SH-SY5Y (cell line): ENCODE results near the gene GALC.

Experiments used
- GATA2 ChIP-seq: IDR thresholded peaks from 2 replicates; pipeline ENCODE4 v1.6.1; 2011; ENCODE audit warnings: mild to moderate bottlenecking, low read depth, low read length
- GATA3 ChIP-seq: IDR thresholded peaks from 2 replicates; pipeline ENCODE4 v1.6.1; 2011; ENCODE audit warnings: low read depth, mild to moderate bottlenecking, low read length, moderate library complexity

The GALC gene

GRCh38 chr14:87992718-87993628, at the start of gene GALC:
Gene GALC (minus strand): TSS chr14:87993182. CDS start chr14:87993164, 18 bp downstream.
- TF ChIP-seq GATA3 (no peak), GATA2 (0 out of 2 replicates have a peak, but pooled peaks have one; percentile 6)

- TF ChIP-seq GATA2, result no peak
- no peak for TF ChIP-seq GATA3
These were observed 47.2 kb upstream of the GALC start for GRCh38 chr14:88040146-88040545.

GRCh38 chr14:88039197-88039596, 46.2 kb upstream of the GALC start:
- TF ChIP-seq GATA2 (no peak), GATA3 (no peak)

- TF ChIP-seq GATA2 (no peak), GATA3 (no peak)
These were observed 44.3 kb upstream of the GALC start for GRCh38 chr14:88037325-88037724.

GRCh38 chr14:88036422-88036821, 43.4 kb upstream of the GALC start:
- TF ChIP-seq GATA2, result no peak
- no peak for TF ChIP-seq GATA3

GRCh38 chr14:88034076-88034475, 41.1 kb upstream of the GALC start:
- TF ChIP-seq GATA3 (no peak), GATA2 (no peak)

- no peak for TF ChIP-seq GATA2
- no peak for TF ChIP-seq GATA3
These were observed 39.4 kb upstream of the GALC start for GRCh38 chr14:88032373-88032772.

GRCh38 chr14:88030892-88031291, 37.9 kb upstream of the GALC start:
- TF ChIP-seq GATA3 (no peak), GATA2 (no peak)

- no peak for TF ChIP-seq GATA3
- TF ChIP-seq GATA2, result no peak
These were observed 37.1 kb upstream of the GALC start for GRCh38 chr14:88030079-88030478.

GRCh38 chr14:88029500-88029899, 36.5 kb upstream of the GALC start:
- no peak for TF ChIP-seq GATA3

- TF ChIP-seq GATA2 (no peak), GATA3 (no peak)
These were observed 33.9 kb upstream of the GALC start for GRCh38 chr14:88026890-88027289.

GRCh38 chr14:88025313-88025712, 32.3 kb upstream of the GALC start:
- TF ChIP-seq GATA3 (no peak), GATA2 (no peak)

GRCh38 chr14:88023658-88024187, 30.7 kb upstream of the GALC start:
- no peak for TF ChIP-seq GATA2
- no peak for TF ChIP-seq GATA3

GRCh38 chr14:88017535-88017934, 24.6 kb upstream of the GALC start:
- TF ChIP-seq GATA3 (no peak), GATA2 (no peak)

GRCh38 chr14:88016768-88017167, 23.8 kb upstream of the GALC start:
- TF ChIP-seq GATA2, result no peak
- no peak for TF ChIP-seq GATA3

GRCh38 chr14:88013750-88014349, 20.9 kb upstream of the GALC start:
- TF ChIP-seq GATA2, result no peak
- TF ChIP-seq GATA3, result no peak
